Thoracic aorta (tissue), 2 donors: Measurements from ENCODE around the gene MYRIP. TPM values are rescaled to one million over a fixed set of nuclear protein-coding genes. Genes with fewer than 3 reads are reported as not detected.

Experiments used
- ATAC-seq: fragments of 150-250 bp; one replicate; pipeline ENCODE4 v1.8.0; 2017; ENCODE audit warnings: low read depth; ENCODE audit not compliant: insufficient number of reproducible peaks, low FRiP score
- DNase-seq: peaks from one replicate; pipeline ENCODE4 v3.0.0-alpha.2; 2020; ENCODE audit warnings: low spot score
- H3K27ac ChIP-seq, 2 donors: fragments of 200-600 bp; sonication (generic); 1 replicate in 1 of 2; 2 replicates in 1 of 2; pipeline ENCODE4 v1.5.1; 2016; ENCODE audit warnings: mild to moderate bottlenecking in 2 of 2, moderate library complexity in 2 of 2
- H3K27me3 ChIP-seq: fragments of 200-600 bp; sonication (generic); replicated peaks from 2 replicates; pipeline ENCODE4 v1.6.0; 2016; ENCODE audit warnings: mild to moderate bottlenecking; ENCODE audit not compliant: insufficient read depth
- H3K36me3 ChIP-seq: fragments of 200-600 bp; sonication (generic); one replicate; pipeline ENCODE4 v1.5.1; 2016
- H3K4me1 ChIP-seq, 2 donors: fragments of 200-600 bp; sonication (generic); 1 replicate in 1 of 2; 2 replicates in 1 of 2; pipeline versions ENCODE4 v1.5.1 to v1.6.0; 2016; ENCODE audit warnings: low read depth in 2 of 2, mild to moderate bottlenecking in 1 of 2; ENCODE audit not compliant: control insufficient read depth in 1 of 2
- H3K4me3 ChIP-seq: fragments of 200-600 bp; sonication (generic); 2 replicates; pipeline ENCODE4 v1.5.1; 2016; ENCODE audit warnings: mild to moderate bottlenecking
- H3K9me3 ChIP-seq: fragments of 200-600 bp; sonication (generic); 2 replicates; pipeline ENCODE4 v1.5.1; 2016
- CTCF ChIP-seq: fragments of 200-600 bp; sonication (generic); IDR thresholded peaks from one replicate; pipeline ENCODE4 v1.5.1; 2019; ENCODE audit warnings: antibody characterized with exemption
- total RNA-seq, 2 donors: library from RNA; depleted of rRNA; stranded (reverse); fragments of >200 nt; gene quantifications; one replicate each; pipeline versions ENCODE4 v1.1.0 to v1.2.3, GENCODE V29; 2016

Gene MYRIP
- total RNA-seq, 2 donors from 2014 or later = 1.5 to 5.1 TPM

GRCh38 chr3:40162616-40163015 is 353.2 kb downstream of the MYRIP start:
- TF ChIP-seq CTCF = no peak

GRCh38 chr3:40166997-40167396 is 357.6 kb downstream of the MYRIP start:
- Histone ChIP-seq H3K4me1 (no peaks in the 10 kb centered on the region), H3K4me3 (no peak overlapping the region), H3K27ac (no peak overlapping the region), H3K27me3 (no peaks in the 10 kb centered on the region), H3K9me3 (no peaks in the 10 kb centered on the region), H3K36me3 (no peaks in the 10 kb centered on the region)
- DNase-seq (no peak), ATAC-seq (no peak)
- no peak for TF ChIP-seq CTCF

More at GRCh38 chr3:40162616-40163015, 353.2 kb downstream of the MYRIP start:
- DNase-seq = no peak
- Histone ChIP-seq H3K36me3 (no peaks in the 10 kb centered on the region), H3K4me1 (no peaks in the 10 kb centered on the region), H3K27me3 (no peaks in the 10 kb centered on the region), H3K27ac (no peak overlapping the region), H3K9me3 (no peaks in the 10 kb centered on the region), H3K4me3 (no peak overlapping the region)
- ATAC-seq = no peak

- TF ChIP-seq CTCF = no peak
- no peak overlapping the region for H3K27ac ChIP-seq
- ATAC-seq = no peak
- no peaks in the 10 kb centered on the region for H3K9me3 ChIP-seq
- DNase-seq = no peak
- H3K36me3 ChIP-seq = no peaks in the 10 kb centered on the region
- no peaks in the 10 kb centered on the region for H3K4me1 ChIP-seq
- no peaks in the 10 kb centered on the region for H3K27me3 ChIP-seq
- no peak overlapping the region for H3K4me3 ChIP-seq
These were observed 358.5 kb downstream of the MYRIP start for GRCh38 chr3:40167958-40168357.

GRCh38 chr3:40169983-40170382 is 360.6 kb downstream of the MYRIP start:
- Histone ChIP-seq H3K27ac (no peak overlapping the region), H3K4me3 (no peak overlapping the region), H3K4me1 (no peaks in the 10 kb centered on the region), H3K27me3 (no peaks in the 10 kb centered on the region), H3K9me3 (no peaks in the 10 kb centered on the region), H3K36me3 (no peaks in the 10 kb centered on the region)
- DNase-seq (no peak), ATAC-seq (no peak)
- TF ChIP-seq CTCF = no peak

- H3K27me3 ChIP-seq = no peaks in the 10 kb centered on the region
- ATAC-seq (no peak), DNase-seq (no peak)
- no peak overlapping the region for H3K27ac ChIP-seq
- no peak overlapping the region for H3K4me3 ChIP-seq
- no peak for TF ChIP-seq CTCF
- H3K9me3 ChIP-seq = no peaks in the 10 kb centered on the region
- no peaks in the 10 kb centered on the region for H3K36me3 ChIP-seq
- H3K4me1 ChIP-seq = no peaks in the 10 kb centered on the region
These were observed 361.0 kb downstream of the MYRIP start for GRCh38 chr3:40170395-40170794.
